Karpas-422 (cell line): ENCODE results near the gene SLC43A3. TPM values are rescaled to one million over a fixed set of nuclear protein-coding genes. Genes with fewer than 3 reads are reported as not detected.
A peak's percentile ranks its signal among the peaks of the same experiment; 100 is the strongest.

Experiments
- DNase-seq: peaks from one replicate; pipeline ENCODE4 v3.0.0-alpha.2; 2015
- H2AFZ ChIP-seq: fragments of 200-600 bp; sonication (generic); 2 replicates; pipeline ENCODE4 v1.6.1; 2014; ENCODE audit warnings: antibody characterized with exemption, low read length, mixed read lengths
- H3K27ac ChIP-seq: fragments of 200-600 bp; sonication (generic); 2 replicates; pipeline ENCODE4 v1.5.1; 2014; ENCODE audit warnings: mild to moderate bottlenecking, low read length, moderate library complexity
- H3K27me3 ChIP-seq: fragments of 200-600 bp; sonication (generic); 2 replicates; pipeline ENCODE4 v1.6.1; 2014; ENCODE audit warnings: low read length, mixed read lengths
- H3K36me3 ChIP-seq: fragments of 200-600 bp; sonication (generic); 2 replicates; pipeline ENCODE4 v1.6.1; 2014; ENCODE audit warnings: low read length, mixed read lengths; ENCODE audit not compliant: insufficient read depth
- H3K4me1 ChIP-seq: fragments of 200-600 bp; sonication (generic); 2 replicates; pipeline ENCODE4 v1.6.1; 2014; ENCODE audit warnings: mild to moderate bottlenecking, low read length, mixed read lengths
- H3K4me2 ChIP-seq: fragments of 200-600 bp; sonication (generic); 2 replicates; pipeline ENCODE4 v1.6.1; 2014; ENCODE audit warnings: low read length, low read depth, mild to moderate bottlenecking; ENCODE audit not compliant: poor library complexity, severe bottlenecking
- H3K4me3 ChIP-seq: fragments of 200-600 bp; sonication (generic); 2 replicates; pipeline ENCODE4 v1.5.1; 2014; ENCODE audit warnings: mild to moderate bottlenecking, antibody characterized with exemption, low read length, mixed read lengths
- H3K79me2 ChIP-seq: fragments of 200-600 bp; sonication (generic); 2 replicates; pipeline ENCODE4 v1.6.1; 2014; ENCODE audit warnings: mild to moderate bottlenecking, low read length, mixed read lengths
- H3K9ac ChIP-seq: fragments of 200-600 bp; sonication (generic); 2 replicates; pipeline ENCODE4 v1.6.0; 2014; ENCODE audit warnings: low read length
- H3K9me2 ChIP-seq: fragments of 200-600 bp; sonication (generic), shearing (Covaris generic); replicated peaks from 2 replicates; pipeline ENCODE4 v1.6.0; 2014; ENCODE audit warnings: mild to moderate bottlenecking, low read length, moderate library complexity; ENCODE audit not compliant: insufficient read depth
- H3K9me3 ChIP-seq: fragments of 300-700, 200-600 bp; sonication (generic); 2 replicates; pipeline ENCODE4 v1.6.1; 2014; ENCODE audit warnings: low read length, mixed read lengths
- H4K20me1 ChIP-seq: fragments of 200-600 bp; sonication (generic); 2 replicates; pipeline ENCODE4 v1.6.1; 2014; ENCODE audit warnings: mild to moderate bottlenecking, antibody characterized with exemption, low read length, low read depth; ENCODE audit not compliant: insufficient read depth
- total RNA-seq: library from RNA; depleted of rRNA; stranded (reverse); fragments of >200 nt; shearing (Covaris generic); gene quantifications from 2 replicates; pipeline ENCODE4 v1.2.3, GENCODE V29; 2014; ENCODE audit warnings: low replicate concordance

The SLC43A3 gene
- total RNA-seq, 1 experiment from 2014 or later, result 69.3 TPM

DNA sequence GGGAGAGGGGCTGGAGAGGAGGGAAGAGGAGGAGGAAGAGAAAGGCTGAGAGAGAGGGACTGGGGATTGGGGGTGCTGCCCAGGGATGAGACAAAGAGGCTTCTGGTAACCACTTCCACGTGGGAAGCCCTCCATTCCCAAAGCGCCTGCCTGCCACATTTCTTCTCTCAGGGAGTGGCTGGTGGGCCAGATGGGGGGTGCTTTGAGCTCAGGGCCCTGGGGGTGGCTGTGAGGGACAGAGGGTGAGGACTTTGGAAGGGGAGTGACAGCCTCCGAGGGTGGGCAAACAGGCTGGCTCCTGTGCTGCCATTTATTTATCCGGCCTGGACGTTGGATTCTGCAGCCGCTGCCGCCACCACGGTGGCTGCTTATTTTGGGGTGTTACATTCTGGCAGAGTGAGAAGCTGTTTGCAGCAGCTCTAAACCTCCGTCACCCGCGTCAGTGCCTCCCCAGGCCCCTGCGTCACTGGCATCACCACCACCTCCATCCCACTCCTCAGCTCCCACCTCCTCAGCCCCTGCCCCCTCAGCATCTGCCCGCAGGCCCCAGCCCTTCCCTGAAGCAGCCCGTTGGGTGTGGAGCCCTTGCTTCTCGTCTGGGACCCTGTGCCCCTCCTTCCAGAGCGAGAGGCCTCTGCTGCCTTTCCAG, 35.0 kb upstream of the SLC43A3 start:
- H4K20me1 ChIP-seq, result 0 out of 2 replicates have a peak, but pooled peaks cover 2% of the 10 kb centered on the region
- H3K4me3 ChIP-seq, result no peak overlapping the region
- peaks cover 35% of the 10 kb centered on the region for H3K4me1 ChIP-seq

DNA sequence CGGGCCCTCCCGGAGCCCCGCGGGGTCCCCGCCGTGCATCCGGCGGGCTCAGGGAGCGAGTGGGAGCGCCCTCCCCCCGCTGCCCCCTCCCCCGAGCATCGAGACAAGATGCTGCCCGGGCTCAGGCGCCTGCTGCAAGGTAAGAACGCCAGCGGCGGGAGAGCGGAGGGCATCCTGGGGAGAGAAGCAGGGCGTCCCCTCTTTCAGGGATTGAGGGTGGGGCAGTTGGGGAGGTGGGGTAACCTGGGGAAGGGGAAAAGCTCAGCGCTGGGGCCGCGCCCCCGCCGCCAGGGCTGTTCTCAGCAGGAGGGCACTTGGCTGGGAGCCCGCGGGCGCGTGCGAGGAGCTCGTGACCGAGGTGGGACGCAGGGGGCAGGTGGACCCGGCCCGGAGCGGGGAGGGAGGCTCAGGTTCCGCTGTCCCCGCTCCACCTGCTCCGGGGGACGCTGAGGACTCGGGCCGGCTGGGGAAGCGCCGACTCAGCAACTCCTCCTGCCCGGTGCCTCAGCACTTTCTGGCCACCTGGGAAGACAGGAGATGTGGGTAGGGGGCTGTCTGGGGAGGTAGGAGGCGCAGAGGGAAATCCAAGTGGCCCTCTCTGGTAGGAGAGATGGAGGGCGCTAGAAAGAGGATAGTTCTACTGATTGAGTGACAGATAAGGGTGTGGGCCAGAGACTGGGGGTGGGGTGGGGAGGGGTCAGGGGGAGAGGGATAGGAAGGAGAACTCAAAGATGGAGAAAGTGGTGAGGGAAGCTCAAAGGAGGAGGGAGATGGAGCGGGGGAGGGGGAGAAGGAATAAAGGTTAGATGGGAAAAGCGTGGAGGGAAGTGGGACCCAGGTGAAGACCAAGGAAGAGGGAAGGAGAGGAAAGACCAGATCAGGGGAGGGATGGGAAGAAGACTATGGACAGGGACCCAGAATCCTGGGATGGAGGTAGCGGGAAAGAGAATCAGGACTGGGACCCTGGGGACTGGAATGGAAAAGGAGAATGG, 34.1 kb upstream of the SLC43A3 start:
- no peaks in the 10 kb centered on the region for H3K27me3 ChIP-seq
- no peak overlapping the region for H3K27ac ChIP-seq
- H4K20me1 ChIP-seq, result 0 out of 2 replicates have a peak, but pooled peaks cover 2% of the 10 kb centered on the region
- DNase-seq, result no peak
- no peak overlapping the region for H2AFZ ChIP-seq
- peaks cover 35% of the 10 kb centered on the region for H3K4me1 ChIP-seq
- H3K9ac ChIP-seq, result peak overlapping the region; percentile 33
- no peaks in the 10 kb centered on the region for H3K79me2 ChIP-seq
- H3K4me2 ChIP-seq, result peak overlapping the region; percentile 67
- H3K9me2 ChIP-seq, result no peaks in the 10 kb centered on the region
- no peaks in the 10 kb centered on the region for H3K9me3 ChIP-seq
- peak overlapping the region; percentile 54; the same call in 1 of the 2 replicates for H3K4me3 ChIP-seq
- H3K36me3 ChIP-seq, result no peaks in the 10 kb centered on the region

More for the DNA sequence above, 35.0 kb upstream of the SLC43A3 start:
- Histone ChIP-seq H3K9me2 (no peaks in the 10 kb centered on the region), H3K9me3 (no peaks in the 10 kb centered on the region), H3K27ac (no peak overlapping the region), H3K9ac (no peak overlapping the region), H3K27me3 (no peaks in the 10 kb centered on the region), H3K36me3 (no peaks in the 10 kb centered on the region), H3K4me2 (no peak overlapping the region), H2AFZ (no peak overlapping the region), H3K79me2 (no peaks in the 10 kb centered on the region)
- no peak for DNase-seq

DNA sequence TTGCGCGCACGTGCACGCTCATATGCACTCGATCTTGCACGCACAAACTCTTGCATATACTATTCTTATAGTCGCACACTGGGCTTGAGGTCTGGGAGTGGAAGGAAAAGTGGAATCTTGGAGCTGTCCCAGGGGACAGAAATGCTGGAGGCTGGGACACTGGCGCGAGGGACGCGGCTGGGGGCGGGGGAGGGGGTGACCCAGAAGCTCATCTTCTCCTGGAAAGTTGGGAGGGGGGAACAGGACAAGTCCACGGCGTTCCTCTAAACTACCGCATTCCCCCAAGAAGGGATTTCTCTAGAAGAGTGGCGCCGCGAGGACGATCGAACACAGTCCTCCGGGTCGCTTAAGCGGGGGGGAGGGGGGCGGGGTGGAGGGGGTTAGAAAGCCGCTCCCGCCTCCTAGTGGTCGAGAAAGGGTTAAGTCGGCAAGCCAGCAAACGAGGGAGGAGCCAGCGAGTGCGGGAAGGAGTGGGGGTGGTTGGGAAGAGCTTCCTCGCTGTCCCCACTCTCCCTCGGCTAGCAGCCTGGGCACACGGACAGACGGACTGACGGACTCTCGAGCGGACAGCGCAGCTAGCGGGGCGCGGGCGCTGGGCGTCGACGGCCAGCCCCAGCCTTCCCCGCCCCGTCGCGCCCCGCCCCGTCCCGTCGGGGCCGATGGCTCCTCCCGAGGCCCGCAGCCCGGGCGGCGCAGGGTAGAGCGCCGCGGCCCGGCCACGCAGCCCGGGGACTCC, 33.3 kb upstream of the SLC43A3 start, which contains the start of gene RTN4RL2:
Gene RTN4RL2, plus strand, starts transcription at position 507 of the 736 bp plus-strand sequence. CDS start 338 bp downstream, outside the sequence.
- no peak within 1 kb of the TSS for H3K27ac ChIP-seq
- no peak within 1 kb of the TSS for H2AFZ ChIP-seq
- H3K4me1 ChIP-seq, result peaks cover 35% of the 10 kb centered on the region
- no peaks in the 10 kb centered on the region for H3K9me2 ChIP-seq
- DNase-seq, result peak; percentile 77
- no peaks in the 10 kb centered on the region for H3K79me2 ChIP-seq
- H3K36me3 ChIP-seq, result no peaks in the 10 kb centered on the region
- no peaks in the 10 kb centered on the region for H3K9me3 ChIP-seq
- peak within 1 kb of the TSS; percentile 33 for H3K9ac ChIP-seq
- 0 out of 2 replicates have a peak, but pooled peaks cover 2% of the 10 kb centered on the region for H4K20me1 ChIP-seq
- H3K27me3 ChIP-seq, result no peaks in the 10 kb centered on the region
- peak within 1 kb of the TSS; percentile 67 for H3K4me2 ChIP-seq
- H3K4me3 ChIP-seq, result peak within 1 kb of the TSS; percentile 54; the same call in 1 of the 2 replicates

DNA sequence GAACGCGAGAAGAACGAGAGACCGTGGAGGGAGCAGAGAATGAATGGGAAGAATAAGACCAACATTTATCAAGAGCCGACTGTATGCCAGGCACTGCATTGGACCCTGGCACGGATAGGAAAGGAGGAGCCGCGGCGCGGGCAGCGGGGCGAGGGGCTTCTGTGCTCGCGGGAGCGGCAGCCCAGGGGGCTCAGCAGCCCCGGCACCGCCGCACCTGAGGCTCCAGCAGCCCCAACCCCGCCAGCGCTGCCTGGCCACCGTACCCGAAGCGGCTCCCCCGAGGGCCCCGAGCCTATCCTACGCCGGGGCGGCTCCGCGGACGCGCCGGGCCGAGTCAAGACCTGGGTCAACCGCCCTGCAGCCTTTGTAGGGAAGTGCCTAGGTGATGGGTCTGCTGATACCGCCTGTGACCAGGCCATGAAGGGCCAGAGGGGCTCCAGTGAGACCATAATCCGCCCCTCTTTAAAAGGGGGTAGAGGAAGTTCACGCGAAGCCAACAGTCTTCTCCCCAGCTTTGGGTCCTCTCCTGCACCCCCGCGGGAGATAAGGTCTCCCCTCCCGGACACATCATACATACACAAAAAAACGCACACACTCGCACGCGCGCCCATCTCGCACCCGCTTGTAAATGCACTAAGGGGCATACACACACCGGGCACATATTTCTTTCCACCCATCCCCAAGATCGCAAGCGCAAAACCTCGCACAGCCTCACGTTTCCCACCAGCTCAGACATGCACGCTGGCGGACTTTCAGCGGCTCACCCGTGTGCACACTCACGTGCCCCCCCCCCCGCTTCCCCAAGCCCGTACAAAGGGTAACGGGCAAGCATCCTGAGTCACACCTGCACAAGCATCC, 32.5 kb upstream of the SLC43A3 start:
- no peaks in the 10 kb centered on the region for H3K79me2 ChIP-seq
- H3K9ac ChIP-seq, result peak overlapping the region; percentile 46; the same call in 1 of the 2 replicates
- peak overlapping the region; percentile 59; the same call in 1 of the 2 replicates for H3K4me3 ChIP-seq
- H4K20me1 ChIP-seq, result 0 out of 2 replicates have a peak, but pooled peaks cover 2% of the 10 kb centered on the region
- no peaks in the 10 kb centered on the region for H3K9me2 ChIP-seq
- H3K4me2 ChIP-seq, result peak overlapping the region; percentile 67
- H2AFZ ChIP-seq, result no peak overlapping the region
- no peaks in the 10 kb centered on the region for H3K36me3 ChIP-seq
- no peaks in the 10 kb centered on the region for H3K27me3 ChIP-seq
- no peak overlapping the region for H3K27ac ChIP-seq
- peaks cover 35% of the 10 kb centered on the region for H3K4me1 ChIP-seq
- no peak for DNase-seq
- H3K9me3 ChIP-seq, result no peaks in the 10 kb centered on the region

DNA sequence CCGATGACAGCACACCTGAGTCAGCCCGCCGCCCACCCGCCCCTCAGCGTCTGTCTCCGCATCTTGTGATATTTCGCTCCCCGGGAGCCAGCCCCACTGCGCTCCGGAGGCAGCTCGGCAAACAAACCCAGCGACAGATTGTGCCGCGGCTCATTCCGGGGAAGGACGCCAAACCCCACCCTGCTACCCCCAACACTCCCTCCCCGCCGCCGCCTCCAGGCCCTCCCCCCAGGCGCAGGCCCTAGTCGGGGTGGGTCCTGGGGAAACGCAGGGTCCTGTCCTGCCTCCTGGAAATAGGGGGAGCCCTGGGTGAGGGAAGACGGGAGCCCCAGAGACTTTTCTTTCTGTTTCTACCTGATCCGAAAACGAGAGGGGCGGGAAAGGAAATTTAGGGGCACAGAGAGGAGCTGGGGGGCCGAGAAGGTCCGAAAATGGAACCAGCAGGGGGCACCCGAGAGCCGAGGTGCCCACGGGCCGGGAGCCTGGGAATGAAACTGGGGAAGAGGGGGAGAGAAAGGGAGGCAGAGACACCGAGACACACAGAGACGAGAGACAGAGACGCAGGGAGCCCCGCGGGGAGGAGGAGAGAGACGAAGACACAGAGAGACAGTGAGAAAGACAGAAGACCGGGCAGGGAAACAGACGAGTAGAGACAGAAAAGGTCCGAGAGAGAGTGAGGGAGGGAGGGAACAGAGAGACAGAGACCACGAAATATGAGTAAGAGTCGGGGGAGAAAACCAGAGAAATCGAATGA, 31.7 kb upstream of the SLC43A3 start:
- DNase-seq, result peak; percentile 70
- Histone ChIP-seq H3K27me3 (no peaks in the 10 kb centered on the region), H3K9ac (peak overlapping the region; percentile 46)

DNA sequence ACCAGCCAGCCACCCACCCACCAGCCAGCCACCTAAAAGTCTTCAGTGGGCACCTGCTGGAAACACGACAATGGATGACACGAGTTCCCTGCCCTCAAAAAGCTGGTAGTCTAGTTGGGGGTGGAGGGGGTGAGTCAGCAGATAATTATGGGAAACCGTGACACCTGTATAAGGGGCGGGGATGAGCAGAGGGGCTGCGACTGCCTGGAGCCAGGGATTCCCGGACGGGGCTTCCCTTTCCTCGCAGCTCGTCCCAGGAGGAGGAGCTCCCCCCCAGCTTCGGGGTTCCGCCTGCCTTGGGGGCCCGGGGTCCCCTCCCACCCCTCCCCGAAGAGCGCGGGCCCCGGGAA, 31.1 kb upstream of the SLC43A3 start:
- Histone ChIP-seq H3K27me3 (no peaks in the 10 kb centered on the region), H3K9me2 (no peaks in the 10 kb centered on the region), H3K27ac (no peak overlapping the region), H3K4me1 (peaks cover 35% of the 10 kb centered on the region), H3K36me3 (no peaks in the 10 kb centered on the region), H3K79me2 (no peaks in the 10 kb centered on the region), H3K4me3 (no peak overlapping the region; the same call in 1 of the 2 replicates), H3K9me3 (no peaks in the 10 kb centered on the region), H3K4me2 (peak overlapping the region; percentile 67), H4K20me1 (0 out of 2 replicates have a peak, but pooled peaks cover 2% of the 10 kb centered on the region), H3K9ac (no peak overlapping the region), H2AFZ (no peak overlapping the region)
- DNase-seq, result no peak

More for the DNA sequence above, 31.7 kb upstream of the SLC43A3 start:
- Histone ChIP-seq H3K4me3 (peak overlapping the region; percentile 59; the same call in 1 of the 2 replicates), H4K20me1 (0 out of 2 replicates have a peak, but pooled peaks cover 2% of the 10 kb centered on the region), H3K4me2 (peak overlapping the region; percentile 67), H3K9me3 (no peaks in the 10 kb centered on the region), H3K79me2 (no peaks in the 10 kb centered on the region), H2AFZ (0 out of 2 replicates have a peak overlapping the region, but pooled peaks have one; percentile 54), H3K9me2 (no peaks in the 10 kb centered on the region), H3K4me1 (peaks cover 35% of the 10 kb centered on the region), H3K36me3 (no peaks in the 10 kb centered on the region), H3K27ac (no peak overlapping the region)
